ENCODE data around the gene EMC10.

EMC10 gene

DNA sequence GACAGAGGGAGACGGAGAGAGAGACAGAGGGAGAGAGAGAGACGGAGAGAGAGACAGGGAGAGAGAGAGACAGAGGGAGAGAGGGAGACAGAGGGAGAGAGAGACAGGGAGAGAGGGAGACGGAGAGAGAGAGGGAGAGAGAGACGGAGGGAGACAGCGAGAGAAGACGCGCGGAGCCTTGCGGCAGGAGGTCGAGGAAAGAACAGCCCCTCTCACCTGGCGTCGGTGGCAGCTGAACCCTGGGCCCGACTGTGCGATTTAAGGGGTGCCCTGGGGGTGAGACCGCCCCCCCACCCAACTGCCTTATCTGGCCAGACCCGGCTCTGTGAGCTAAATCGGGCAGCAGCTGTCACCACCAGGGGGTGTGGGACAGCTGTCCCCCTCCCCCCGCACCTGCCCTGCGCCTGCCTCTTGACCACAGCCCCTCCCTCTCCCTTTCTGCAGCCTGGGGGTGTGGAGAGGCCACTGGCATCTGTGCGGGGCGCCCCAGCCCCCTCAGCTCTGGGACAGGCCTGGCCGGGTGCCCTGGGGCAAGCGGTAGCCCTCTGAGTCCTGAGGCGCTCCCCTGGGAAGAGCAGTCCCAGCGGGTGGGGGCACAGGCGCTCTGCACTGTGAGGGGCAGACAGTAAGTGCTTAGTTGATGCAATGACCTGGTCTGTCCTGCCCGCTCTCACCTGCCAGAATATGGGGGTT is 23.9 kb downstream of the EMC10 start:
- no peak for DNase-seq

DNA sequence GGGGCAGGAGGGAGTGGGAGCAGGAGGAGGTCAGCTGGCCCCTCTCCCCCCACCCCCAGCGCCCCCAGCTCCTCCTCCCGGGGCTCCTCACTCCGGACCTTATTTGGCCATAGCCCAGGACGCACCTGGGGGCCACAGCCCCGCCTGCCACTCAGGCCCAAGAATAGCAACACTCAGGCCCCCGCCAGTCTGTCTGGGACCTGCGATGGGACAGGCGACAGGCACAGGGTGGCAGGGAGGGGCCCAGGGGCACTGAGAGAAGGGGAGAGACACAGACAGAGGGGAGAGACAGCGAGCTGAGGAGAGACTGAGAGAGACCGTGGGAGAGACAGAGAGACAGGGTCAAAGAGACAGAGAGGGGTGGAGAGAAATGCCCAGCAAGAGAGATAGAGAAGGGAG is 24.4 kb downstream of the EMC10 start:
- DNase-seq: peak; percentile 91

DNA sequence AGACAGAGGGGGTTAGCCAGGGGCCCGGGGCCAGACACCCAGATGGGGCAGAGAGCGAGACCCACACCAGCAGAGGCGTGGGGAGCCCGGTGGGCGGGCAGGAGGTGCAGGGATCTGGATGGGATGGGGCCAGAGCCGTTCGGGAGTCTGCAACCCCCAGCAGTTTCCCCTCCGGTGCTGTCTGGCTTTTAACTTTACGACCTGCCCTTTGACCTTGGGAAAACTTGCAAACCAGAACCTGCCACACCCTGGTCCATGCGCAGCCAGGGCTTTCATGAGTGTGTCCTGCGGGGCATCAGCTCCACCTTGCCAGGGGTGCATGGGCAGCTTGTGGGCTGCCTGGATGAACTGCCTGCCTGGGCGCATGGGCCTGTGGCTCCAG is 24.9 kb downstream of the EMC10 start:
- DNase-seq: peak; percentile 89

DNA sequence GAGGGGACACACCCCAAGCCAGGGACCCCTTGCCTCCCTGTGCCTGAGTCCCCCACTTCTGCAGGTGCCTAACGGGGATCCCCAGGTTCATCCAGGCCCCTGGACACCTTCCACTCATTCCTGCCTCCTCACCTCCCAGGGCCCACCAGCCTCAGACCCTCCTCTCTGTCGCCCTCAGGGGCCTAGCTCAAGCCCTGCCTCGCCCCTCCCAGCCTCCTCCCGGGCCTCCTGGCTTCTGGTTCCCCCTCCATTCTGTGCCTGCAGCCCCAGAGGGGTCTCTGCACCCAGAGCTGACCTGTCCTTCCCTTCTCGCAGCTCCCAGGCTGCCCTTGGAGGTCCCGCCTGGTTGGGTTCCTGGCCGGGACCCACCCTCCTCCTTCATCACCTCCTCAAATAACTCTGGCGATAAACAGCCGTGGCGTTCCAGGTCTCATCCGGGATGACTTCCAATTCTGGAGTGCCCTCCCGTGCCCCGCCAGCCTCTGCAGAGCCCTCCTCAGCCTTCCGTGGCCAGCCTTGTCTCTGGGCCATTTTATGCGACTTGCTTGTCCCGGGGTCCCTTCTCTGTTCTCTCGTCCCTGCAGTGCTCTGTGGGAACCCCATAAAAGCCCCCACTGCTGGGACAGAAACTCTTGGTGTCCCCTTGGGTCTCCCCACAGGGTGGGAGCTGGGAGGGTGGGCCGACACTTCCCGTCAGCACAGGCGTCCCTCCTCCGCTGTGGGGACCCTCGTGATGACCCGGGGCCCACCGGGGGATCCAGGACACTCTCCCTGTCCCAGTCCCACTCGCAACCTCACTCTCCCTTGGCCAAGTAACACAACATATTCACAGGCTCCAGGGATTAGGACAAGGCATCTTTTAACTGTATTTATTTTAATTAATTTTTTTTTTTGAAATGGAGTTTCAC is 25.5 kb downstream of the EMC10 start:
- no peak for DNase-seq

DNA sequence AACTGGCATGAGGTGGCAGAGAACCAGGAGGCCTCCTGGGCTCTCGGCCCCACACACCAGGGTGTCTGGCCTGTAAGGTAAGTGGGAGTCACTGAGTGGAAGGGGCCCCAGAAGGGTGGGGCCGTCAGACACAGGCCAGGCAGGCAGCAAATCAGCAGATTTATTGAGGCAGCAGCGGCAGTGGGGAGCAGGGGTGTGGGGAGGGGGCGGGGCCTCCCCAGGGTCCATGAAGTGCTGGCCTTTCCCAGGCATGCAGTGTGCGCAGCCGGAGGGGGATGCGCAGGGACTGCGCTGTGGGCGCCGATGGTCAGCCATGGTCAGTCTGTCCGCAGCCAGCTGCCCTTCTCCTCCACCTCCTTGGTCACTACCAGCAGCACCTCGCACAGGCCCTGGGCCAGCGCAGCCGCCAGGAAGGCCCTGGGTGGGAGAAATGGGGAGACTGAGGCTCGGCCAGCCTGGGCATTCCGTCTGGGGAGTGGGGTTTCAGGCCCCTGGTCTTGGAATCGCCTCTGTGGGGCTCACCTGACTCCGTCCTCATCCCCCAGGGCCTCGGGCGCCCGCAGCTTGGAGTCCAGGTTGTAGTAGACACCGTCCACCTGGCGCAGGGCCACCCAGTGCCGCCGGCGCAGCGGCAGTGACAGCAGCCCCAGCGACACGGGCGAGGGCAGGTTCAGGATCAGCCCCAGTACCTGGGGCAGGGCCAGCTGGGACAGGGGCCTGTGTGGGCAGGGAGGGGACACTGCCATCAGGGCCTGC is 29.7 kb downstream of the EMC10 start:
- DNase-seq: no peak

DNA sequence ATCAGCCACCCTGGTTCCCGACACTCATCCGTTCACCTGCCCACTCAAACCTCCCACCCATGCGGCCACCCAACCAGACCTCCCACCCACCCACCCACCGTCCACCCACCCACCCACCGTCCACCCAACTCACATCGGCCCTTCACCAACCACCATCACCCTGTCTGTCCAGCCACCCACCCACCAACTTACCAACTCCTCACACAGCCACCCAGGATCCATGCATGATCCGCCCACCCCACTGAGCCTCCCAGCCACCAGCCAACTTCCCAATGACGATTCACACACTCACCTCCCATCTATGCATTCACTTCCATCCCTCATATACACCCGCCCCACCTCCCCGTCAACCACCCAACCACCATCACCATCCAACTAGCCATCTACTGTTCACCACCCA is 30.4 kb downstream of the EMC10 start:
- DNase-seq: no peak

DNA sequence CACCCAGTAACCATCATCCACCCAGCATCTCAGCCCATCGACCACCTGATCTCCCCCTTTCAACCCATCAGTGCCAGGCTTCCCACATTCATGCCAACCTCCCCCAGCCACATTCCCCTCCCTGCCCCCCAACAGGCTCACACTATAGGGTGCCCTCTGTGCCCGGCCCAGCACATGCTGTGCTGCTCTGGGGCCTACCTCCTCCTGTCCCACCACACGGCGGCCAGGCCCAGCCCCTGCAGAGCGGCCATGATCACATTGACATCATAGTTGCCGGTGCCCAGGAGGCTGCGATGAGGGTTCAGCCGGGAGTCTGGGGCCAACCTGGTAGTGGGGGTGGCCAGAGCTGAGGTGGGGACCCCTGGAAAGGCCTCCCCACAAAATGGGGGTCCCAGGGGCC is 31.1 kb downstream of the EMC10 start:
- no peak for DNase-seq

DNA sequence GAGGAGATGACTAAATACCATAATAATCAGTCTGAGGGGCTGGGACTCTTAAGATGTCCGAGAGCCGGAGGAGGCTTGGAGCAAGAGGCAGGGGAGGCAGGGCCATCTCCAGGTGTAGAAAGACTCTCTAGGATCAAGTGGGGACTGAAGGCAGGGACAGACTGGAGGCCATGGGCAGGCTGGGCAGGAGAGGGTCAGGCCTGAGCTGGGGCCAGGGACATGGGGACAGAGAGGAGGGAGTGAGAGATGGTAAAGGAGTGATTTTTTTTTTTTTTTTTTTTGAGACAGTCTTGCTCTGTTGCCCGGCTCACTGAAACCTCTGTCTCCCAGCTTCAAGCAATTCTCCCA is 32.5 kb downstream of the EMC10 start:
- DNase-seq: no peak

DNA sequence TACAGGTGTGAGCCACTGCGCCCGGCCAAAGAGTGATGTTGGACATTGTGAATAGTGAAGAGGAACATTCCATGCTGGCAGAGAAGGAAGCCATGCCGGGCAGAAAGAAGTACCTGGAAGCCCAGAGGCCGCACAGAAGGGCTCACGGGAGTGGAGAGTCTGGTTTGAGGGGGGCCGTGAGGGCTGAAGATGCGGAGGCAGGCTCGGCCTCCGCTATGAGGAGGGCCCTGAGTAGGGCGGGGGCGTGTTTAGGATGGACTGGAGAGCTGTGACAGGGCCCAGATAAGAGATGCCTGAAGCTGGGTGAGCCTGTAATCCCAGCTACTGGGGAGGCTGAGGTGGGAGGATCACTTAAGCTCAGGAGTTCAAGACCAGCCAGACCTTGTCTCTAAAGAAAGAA is 33.1 kb downstream of the EMC10 start:
- DNase-seq: no peak

DNA sequence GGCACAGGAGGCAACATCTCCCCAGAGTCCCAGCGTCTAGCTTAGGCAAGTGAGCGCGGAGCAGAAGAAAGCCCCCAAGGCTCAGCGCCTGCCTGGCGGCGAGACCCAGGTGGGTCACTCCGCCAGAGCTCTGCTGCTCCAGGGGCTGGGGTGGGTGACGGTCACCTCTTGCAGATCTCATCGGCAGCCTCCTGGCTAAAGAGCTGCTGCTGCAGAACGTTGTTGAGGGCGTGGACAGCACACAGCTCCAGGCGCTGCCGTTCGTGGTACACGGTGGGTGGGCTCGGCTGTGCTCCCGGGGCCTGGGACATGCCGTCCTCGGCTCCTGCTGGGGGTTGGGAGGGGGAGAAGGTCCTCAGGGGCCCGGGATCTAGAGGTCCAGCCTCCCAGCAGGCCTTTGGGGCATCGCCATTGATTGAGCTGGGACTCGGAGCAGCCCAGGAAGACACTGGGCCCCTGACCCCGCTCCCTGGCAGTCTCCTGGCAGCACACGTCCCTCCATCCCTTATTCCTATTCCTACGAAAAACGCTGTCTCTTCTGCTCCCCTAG is 33.9 kb downstream of the EMC10 start:
- no peak for DNase-seq

DNA sequence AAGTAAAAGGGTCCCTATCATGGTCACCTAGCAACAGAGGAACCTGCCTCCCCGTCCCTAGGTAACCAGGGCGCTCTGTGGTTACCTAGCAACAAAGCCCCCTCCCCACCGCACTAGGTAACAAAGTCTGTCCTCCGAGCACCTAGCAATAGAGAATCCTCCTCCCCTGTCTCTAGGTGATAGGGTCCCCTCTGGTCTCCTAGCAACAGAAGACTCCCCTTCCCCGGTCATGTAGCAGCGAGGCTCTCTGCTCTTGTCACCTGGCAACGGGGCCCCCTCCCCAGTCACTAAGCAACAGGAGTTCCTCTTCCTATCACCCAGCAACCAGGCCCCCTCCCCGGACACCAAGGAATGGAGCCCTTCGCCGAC is 34.4 kb downstream of the EMC10 start:
- no peak for DNase-seq

DNA sequence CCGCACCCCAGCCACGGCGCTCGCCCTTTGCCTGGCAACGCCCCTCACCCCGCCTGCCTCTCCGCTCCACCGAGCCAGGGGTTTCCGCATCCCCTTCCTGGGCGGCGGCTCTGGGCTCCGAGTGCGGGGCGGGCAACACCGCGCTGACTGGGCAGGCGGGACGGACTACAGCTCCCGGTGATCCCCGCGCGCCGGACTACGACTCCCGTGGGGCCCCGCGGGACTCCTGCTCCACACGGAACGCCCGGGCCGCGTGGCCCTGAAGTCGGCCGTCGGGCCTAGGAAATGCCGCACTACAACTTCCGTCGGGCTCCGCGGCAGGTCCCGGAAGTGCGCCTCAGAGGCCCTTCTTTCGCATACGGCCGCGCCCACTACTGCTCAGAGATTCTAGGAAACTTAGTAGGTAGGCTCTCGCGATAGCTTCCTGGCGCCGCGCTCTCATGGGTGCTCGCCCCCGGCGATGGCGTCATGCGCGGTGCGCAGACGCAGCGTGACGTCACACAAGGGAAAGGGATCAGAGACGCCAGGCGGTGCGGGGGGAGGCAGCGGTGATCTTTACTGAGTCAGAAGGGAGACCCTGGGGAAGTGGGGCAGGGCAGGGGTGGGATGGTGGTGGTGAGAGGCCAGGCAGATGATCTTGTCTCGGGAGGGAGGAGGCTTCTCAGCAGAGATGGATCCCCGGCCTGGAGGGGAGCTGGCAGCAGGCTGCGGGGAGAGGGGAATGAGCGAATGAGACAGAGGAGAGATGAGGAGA is 34.9 kb downstream of the EMC10 start, which contains the start of gene JOSD2:
TSS of gene JOSD2 (minus strand) at position 123 of the 754 bp plus-strand sequence. CDS start 760 bp downstream, outside the sequence.
- DNase-seq: peak; percentile 99

DNA sequence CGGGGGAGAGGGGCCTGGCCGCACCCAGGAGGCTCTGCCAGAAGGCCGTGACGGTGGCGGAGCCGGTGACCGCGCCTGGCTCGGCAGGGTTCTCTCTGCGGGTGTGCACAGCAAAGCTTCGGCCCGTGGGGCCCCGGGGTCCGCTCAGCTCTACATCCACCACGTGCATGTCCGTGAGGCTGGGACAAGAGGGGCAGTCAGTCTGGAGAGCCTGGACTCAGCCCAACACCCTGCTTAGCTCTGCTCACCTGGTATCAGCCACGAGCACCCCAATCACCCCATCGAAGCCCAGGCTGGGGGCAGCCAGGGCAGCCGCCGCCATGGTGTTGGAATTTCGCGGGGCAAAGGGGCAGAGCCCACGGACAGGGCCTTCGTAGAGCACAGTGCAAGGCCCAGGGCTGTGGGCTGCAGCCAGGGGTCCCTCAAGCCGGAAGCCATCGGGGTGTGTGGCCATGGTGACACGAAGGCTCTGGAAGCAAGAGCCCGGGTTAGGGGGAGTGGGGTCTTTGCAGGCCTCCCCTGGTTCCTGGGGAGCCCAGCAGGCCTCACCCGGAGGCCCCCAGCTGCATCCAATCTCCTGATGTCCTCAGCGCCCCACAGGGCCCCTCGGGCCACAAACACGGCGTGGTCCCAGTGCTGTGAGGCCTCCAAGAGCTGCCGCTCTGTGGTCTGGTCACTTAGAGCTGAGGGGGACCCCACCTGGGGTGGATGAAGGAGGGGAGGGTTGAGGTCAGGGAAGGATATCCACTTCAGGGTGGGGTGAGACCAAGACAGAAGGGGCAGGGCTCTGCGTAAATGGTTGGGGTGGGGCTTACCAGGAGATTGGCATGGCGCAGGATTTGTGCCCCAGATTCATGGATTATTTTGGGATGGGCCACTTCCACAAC is 36.0 kb downstream of the EMC10 start:
- DNase-seq: no peak

DNA sequence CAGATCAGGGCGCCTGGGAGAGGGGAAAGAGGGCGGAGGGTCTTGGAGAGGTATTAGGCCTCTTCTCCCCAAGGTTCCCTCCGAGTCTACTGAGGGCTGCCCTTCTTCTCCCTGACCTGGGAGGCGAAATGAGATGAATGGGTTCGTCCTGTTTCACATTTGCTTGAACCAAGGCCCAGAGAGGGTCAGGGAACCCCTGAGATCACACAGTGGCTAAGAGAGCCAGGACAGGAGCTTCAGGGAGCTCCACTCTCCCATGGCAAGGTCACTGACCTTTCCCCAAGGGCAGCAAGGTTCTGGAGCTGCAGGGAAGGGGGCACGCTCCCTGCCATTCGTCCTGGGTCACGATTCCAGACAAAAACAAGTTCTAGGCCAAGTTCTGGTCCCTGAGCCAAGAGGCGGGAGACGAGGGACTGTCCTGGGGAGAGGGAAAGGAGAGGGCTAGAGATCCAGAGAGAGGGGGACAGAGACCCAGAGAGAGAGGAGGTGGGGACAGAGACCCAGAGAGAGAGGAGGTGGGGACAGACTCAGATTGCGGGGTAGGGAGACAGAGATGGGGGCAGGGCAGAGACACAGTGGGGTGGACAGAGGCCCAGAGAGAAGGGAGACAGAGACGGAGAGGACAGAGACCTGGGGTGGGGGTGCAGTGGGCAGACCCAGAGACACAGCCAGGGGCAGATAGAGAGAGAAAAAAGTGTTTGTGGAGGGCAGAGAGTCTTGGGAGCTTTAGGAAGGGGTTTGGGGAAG is 36.9 kb downstream of the EMC10 start:
- DNase-seq: no peak

DNA sequence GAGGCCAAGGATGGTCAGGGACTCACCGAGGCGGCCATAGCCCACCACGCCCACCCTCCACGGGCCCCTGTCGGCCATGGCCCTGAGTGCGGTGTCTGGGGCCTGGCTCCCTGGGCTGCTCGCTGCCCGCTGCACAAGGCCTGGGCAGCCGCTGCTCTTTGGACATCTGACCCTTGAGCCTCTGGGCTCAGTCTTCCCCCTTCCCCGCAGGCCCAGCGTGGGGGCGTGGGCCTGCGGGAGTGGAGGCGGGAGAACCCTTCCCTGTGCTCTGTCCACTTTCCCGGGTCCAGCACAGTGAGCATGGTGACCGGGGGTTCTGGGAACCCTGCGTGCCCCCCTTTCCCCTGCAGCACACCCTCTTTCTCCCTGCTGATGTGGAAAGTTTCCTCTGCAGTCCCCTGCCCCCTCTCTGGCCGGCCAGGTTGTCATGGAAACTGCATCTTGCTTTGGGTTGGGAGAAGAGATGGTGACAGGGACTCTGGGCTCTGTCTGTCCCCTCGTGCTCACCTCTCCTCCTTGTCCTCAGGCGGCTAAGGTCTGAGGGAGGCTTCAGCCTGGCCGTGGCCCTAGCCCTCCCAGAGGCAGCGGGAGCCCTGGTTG is 37.5 kb downstream of the EMC10 start, which contains the start of gene ASPDH:
TSS of gene ASPDH (minus strand) at position 168 of the 600 bp plus-strand sequence. CDS start at position 78, 90 bp downstream.
- DNase-seq: no peak

DNA sequence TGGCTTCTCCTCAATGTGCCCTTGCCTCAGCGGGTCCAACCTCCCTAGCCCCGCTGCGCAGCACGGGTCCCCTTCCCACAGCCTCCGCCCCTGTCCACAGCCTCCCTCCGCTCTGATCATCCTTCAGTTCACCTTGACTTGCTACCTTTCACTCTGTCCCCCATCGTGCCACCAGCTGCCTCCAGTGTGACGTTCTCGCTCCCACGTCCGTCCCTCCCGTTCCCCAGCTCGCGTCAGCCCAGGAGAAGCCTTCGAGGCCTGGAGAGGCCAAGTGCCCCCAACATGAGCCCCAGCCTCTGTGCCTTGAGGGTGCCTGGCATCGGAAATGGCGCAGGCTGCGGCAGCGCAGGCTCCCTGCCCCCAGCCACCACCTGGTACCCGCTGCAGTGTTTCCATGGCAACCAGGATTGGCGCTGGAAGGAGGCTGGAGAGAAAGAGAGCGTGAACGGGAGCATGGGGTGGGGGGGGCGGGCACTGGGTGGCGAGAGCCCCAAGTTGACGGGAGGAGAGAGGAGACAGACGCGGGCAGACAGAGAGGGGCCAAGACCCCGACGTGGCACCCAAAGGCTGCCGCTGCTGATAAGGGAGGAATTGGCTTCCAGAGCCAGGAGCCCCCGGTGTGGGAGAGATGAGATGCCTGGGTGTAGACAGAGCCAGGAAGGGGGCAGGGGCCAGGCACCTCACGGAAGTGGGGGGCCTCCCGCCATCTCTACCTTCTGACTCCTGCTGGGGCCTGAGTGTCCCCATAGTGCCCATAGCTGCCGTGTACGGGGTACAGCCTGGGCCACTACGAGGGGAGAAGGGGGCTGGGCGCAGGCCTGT is 38.2 kb downstream of the EMC10 start:
- no peak for DNase-seq

DNA sequence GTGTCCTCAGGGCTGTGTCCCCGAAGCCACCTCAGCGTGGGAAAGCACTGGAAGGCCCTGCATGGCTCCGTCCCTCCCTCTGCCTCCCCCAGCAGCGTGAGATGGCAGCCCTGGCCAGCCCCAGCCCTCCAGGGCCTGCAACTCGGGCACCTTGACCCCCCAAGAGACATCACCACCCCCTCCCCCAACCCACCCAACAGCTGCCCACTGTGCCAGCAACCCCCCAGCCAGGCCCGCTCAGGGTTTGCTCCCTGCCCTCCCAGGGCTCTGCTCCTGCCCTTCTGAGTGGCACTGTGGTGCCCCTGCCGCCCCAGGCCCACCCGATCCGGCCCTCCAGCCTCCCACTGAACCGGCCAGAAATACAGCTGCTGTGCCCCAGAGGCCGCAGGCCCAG is 38.9 kb downstream of the EMC10 start:
- no peak for DNase-seq

DNA sequence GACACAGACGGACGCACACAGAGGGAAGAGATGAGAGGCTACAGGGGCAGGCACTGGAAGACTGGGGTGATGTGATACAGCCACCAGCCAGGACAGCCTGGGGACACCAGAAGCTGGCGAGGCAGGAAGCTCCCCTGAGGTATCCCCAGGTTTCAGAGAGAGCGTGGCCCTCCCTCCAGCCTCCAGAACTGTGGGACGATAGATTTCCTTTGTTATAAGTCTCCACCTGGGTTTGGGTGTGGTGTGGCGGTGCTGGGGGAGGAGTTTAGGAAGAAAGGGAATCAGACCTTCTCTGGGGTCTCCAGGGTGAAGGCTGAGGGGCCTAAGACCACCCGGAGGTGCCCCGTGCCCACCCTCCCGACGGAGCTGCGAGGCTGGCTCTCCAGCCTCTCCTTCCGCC is 40.1 kb downstream of the EMC10 start:
- no peak for DNase-seq

DNA sequence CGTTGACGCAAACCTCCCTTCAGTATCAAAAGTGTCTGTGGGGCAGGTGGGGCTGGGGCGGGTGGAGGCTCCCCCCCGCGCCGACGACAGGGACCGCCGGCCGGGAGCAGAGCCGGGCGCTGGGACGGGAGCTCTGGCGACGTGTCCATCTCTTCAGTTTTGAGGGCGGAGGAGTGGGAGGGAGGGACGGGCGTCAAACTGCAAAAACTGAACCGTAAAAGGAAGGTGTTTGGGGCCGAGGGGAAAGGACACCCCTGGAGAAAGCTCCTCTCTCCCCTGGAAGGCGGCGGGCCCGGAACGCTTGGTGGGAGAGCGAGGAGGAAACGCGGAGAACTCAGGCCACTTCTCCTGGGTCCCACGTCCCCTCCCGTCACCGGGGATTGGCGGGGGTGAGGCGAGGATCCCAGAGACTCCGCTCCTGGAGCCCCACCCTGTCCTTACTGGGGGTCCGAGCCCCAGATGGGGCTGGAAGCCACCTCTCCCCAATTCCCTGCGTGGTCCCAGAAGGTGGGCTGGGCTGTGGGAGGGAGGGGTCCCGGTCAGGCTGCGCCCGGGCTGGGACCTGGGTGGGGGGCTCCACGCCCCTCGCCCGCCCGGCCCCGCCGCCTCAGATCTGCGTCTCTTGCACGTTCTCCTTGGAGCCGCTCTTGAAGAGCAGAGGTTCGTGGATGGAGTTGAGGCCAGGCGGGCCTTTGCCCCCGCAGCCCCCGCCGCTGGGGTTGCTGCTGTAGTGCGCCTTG is 40.8 kb downstream of the EMC10 start:
- no peak for DNase-seq

Measured in islet precursor cell (in vitro differentiated cells).